OCI-LY7 (cell line): Measurements from ENCODE around the gene TP73. TPM values are rescaled to one million over a fixed set of nuclear protein-coding genes. Genes with fewer than 3 reads are reported as not detected.

ENCODE experiments used
- BruUV-seq: library from RNA; stranded (reverse); fragments of 400-500 nt; replicated peaks from 2 replicates; lab custom pipeline; 2021; lab: Mats Ljungman, UMichigan
- CTCF ChIA-PET: fragments of 300-600 bp; sonication (Branson Sonifier 250); formaldehyde crosslinking; loops from one replicate; lab custom pipeline; 2022; ENCODE audit warnings: antibody characterized with exemption; ENCODE audit not compliant: unreplicated experiment; lab: Charles Lee
- POLR2A ChIA-PET: fragments of 300-600 bp; sonication (Branson Sonifier 250); formaldehyde crosslinking; loops from one replicate; lab custom pipeline; 2022; ENCODE audit warnings: antibody characterized with exemption; lab: Charles Lee
- DNase-seq: peaks from one replicate; pipeline ENCODE4 v3.0.0-alpha.2; 2015; ENCODE audit warnings: low spot score
- H2AFZ ChIP-seq: fragments of 200-600 bp; sonication (generic), shearing (Covaris generic); 2 replicates; pipeline ENCODE4 v1.6.1; 2014; ENCODE audit warnings: mild to moderate bottlenecking, antibody characterized with exemption, low read length, moderate library complexity
- H3K27ac ChIP-seq: fragments of 200-600 bp; sonication (generic); 2 replicates; pipeline ENCODE4 v1.5.1; 2014; ENCODE audit warnings: mixed run types, low read depth, mild to moderate bottlenecking, moderate library complexity, low read length, inconsistent platforms; ENCODE audit not compliant: poor library complexity, severe bottlenecking
- H3K36me3 ChIP-seq: fragments of 200-600 bp; sonication (generic); 2 replicates; pipeline ENCODE4 v1.6.1; 2014; ENCODE audit warnings: mild to moderate bottlenecking, antibody characterized with exemption, low read length, moderate library complexity, mixed read lengths; ENCODE audit not compliant: insufficient read depth
- H3K4me1 ChIP-seq: fragments of 200-600 bp; sonication (generic); 2 replicates; pipeline ENCODE4 v1.5.1; 2014; ENCODE audit warnings: mild to moderate bottlenecking, low read length; ENCODE audit not compliant: insufficient read depth, poor library complexity, severe bottlenecking
- H3K4me2 ChIP-seq: fragments of 200-600 bp; sonication (generic); 2 replicates; pipeline ENCODE4 v1.6.1; 2014; ENCODE audit warnings: mild to moderate bottlenecking, low read length
- H3K4me3 ChIP-seq: fragments of 200-600 bp; sonication (generic); 2 replicates; pipeline ENCODE4 v1.5.1; 2014; ENCODE audit warnings: mild to moderate bottlenecking, low read depth, low read length; ENCODE audit not compliant: poor library complexity, severe bottlenecking
- H3K79me2 ChIP-seq: fragments of 200-600 bp; sonication (generic); 2 replicates; pipeline ENCODE4 v1.6.1; 2016; ENCODE audit warnings: low read depth, mild to moderate bottlenecking, low read length, moderate library complexity, mixed read lengths; ENCODE audit not compliant: insufficient read depth
- H3K9me2 ChIP-seq: fragments of 200-600 bp; sonication (generic); 2 replicates; pipeline ENCODE4 v1.6.1; 2016; ENCODE audit warnings: mild to moderate bottlenecking, low read length, mixed read lengths; ENCODE audit not compliant: insufficient read depth
- H3K9me3 ChIP-seq: fragments of 200-600 bp; sonication (generic); 2 replicates; pipeline ENCODE4 v1.6.1; 2014; ENCODE audit warnings: mild to moderate bottlenecking, mixed run types, low read length, mixed read lengths
- H4K20me1 ChIP-seq: fragments of 200-600 bp; sonication (generic); 2 replicates; pipeline ENCODE4 v1.6.1; 2014; ENCODE audit warnings: mild to moderate bottlenecking, antibody characterized with exemption, low read length, moderate library complexity, mixed read lengths; ENCODE audit not compliant: insufficient read depth
- CTCF ChIP-seq: fragments of 200-600 bp; sonication (generic); conservative IDR thresholded peaks from 2 replicates; pipeline ENCODE4 v1.5.1; 2014; ENCODE audit warnings: mild to moderate bottlenecking, antibody characterized with exemption, low read length, moderate library complexity, mixed read lengths
- EZH2phosphoT487 ChIP-seq: fragments of 200-600 bp; sonication (generic); IDR thresholded peaks from 2 replicates; pipeline ENCODE4 v1.6.1; 2018; ENCODE audit warnings: low read depth, borderline replicate concordance, mild to moderate bottlenecking, mixed run types, antibody characterized with exemption, low read length, moderate library complexity, mixed read lengths
- intact Hi-C: fragments of 100-400 bp; cut with micrococcal nuclease; formaldehyde crosslinking; loops from one replicate; pipeline ENCODE4 v1.10.0; 2022; ENCODE audit not compliant: unreplicated experiment
- total RNA-seq, 2 experiments: library from RNA; depleted of rRNA in 1 of 2; stranded (reverse); fragments of >200 nt in 1 of 2; shearing (Covaris generic) in 1 of 2; gene quantifications; 2 replicates each; pipeline ENCODE4 v1.2.3, GENCODE V29; 2014 to 2022

TP73 gene
- total RNA-seq, 2 experiments from 2014 or later: 0.48 TPM; not detected in 1

- ChIA-PET POLR2A (no interaction called here), CTCF (no interaction called here)
- intact Hi-C loops: no loop called here
- no peak overlapping the region for H2AFZ ChIP-seq
- TF ChIP-seq EZH2phosphoT487 (no peak), CTCF (no peak)
- no peaks in the 10 kb centered on the region for H4K20me1 ChIP-seq
- H3K36me3 ChIP-seq: peaks cover 55% of the 10 kb centered on the region
- H3K9me2 ChIP-seq: no peaks in the 10 kb centered on the region
- no peak for DNase-seq
- no peaks in the 10 kb centered on the region for H3K79me2 ChIP-seq
- no peaks in the 10 kb centered on the region for H3K4me1 ChIP-seq
- BruUV-seq: no TSS peak
- H3K4me2 ChIP-seq: no peak overlapping the region
- H3K9me3 ChIP-seq: no peaks in the 10 kb centered on the region
- H3K27ac ChIP-seq: no peak overlapping the region
- H3K4me3 ChIP-seq: no peak overlapping the region
These were observed 20.0 kb upstream of the TP73 start for GRCh38 chr1:3632298-3632697.

DNA sequence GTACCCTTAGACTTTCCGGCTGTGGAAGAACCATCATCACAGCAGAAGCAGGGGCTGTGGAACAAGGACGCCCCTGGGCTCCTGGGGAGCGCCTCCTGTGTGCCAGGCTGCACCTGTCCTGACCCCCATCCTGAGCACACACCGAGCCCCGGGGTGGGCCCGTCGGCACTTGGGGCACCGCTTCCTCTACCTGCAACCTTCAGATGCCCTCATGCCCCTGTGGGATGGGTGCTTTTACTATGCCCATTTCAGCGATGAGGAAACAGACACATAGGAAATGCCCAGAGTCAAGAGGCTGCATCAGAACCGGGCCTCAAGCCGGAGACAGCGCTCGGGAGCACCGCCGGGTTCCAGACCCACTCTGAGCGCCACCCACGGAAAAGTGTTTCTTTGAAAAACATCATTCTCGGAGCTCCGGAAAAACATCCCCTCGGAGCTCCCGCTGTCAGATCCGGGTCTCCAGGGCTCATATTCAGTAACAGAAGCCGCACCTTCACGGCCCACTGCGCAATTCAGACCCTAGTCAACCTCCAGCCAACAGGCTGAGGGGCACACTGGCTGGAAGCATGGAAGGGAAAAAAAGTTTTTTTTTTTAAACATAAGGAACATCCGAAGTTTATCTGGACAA lies 19.5 kb upstream of the TP73 start:
- Histone ChIP-seq H4K20me1 (no peaks in the 10 kb centered on the region), H3K4me2 (no peak overlapping the region), H3K4me1 (no peaks in the 10 kb centered on the region), H3K9me2 (no peaks in the 10 kb centered on the region), H3K4me3 (no peak overlapping the region), H3K9me3 (no peaks in the 10 kb centered on the region), H3K79me2 (no peaks in the 10 kb centered on the region), H3K27ac (no peak overlapping the region), H2AFZ (no peak overlapping the region), H3K36me3 (peaks cover 55% of the 10 kb centered on the region)
- intact Hi-C loops: no loop called here
- BruUV-seq: no TSS peak
- ChIA-PET CTCF (no interaction called here), POLR2A (no interaction called here)
- TF ChIP-seq CTCF: no peak
- no peak for TF ChIP-seq EZH2phosphoT487
- DNase-seq: no peak

DNA sequence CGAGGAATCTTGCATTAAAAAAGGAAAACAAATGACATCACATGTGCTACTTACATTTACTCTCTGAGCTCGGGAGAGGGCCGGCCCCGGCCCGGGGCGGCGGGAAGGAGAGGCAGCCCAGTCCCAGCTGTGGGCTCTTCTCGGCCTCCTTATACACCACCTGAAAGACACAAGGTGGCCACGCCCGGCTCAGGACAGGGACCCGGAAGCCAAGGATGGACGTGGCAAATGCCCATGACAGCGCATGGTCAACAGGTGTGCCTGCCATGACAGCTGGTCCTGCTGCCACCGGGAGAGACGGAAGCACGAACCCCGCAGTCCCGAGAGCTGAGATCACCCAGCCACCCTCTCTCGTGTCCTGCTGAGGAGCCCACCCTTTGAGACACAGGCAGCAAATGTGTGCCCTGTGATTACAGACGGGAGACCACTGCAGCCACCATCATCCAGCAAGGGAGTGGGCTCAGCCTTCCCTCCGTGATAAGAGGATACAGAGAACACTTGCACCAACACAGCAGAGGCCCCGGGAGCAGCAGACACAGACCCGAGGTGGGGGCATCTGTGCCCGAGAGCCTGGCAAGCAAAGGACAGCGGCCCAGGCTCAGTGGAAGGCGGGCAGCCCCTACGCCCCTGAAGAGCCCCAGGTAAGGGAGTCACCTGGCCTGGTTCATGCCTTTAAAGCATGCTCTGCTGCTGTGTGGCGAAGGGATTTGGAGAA lies 18.8 kb upstream of the TP73 start:
- H3K27ac ChIP-seq: no peak overlapping the region
- no peaks in the 10 kb centered on the region for H3K79me2 ChIP-seq
- TF ChIP-seq EZH2phosphoT487 (no peak), CTCF (no peak)
- DNase-seq: no peak
- H4K20me1 ChIP-seq: no peaks in the 10 kb centered on the region
- H2AFZ ChIP-seq: no peak overlapping the region
- H3K36me3 ChIP-seq: peaks cover 55% of the 10 kb centered on the region
- H3K9me3 ChIP-seq: no peaks in the 10 kb centered on the region
- no TSS peak for BruUV-seq
- CTCF ChIA-PET: no interaction called here
- H3K4me1 ChIP-seq: no peaks in the 10 kb centered on the region
- no peaks in the 10 kb centered on the region for H3K9me2 ChIP-seq
- POLR2A ChIA-PET: no interaction called here
- intact Hi-C loops: no loop called here
- H3K4me2 ChIP-seq: no peak overlapping the region
- no peak overlapping the region for H3K4me3 ChIP-seq
